IPS-18c (cell line): ENCODE results near the gene SIDT1.

Experiments used
- H3K4me3 ChIP-seq: 2 replicates; pipeline ENCODE4 v1.7.0; 2013; ENCODE audit warnings: low read depth, mild to moderate bottlenecking, low read length, moderate library complexity; ENCODE audit not compliant: insufficient read depth
- H3K9me3 ChIP-seq: one replicate; pipeline ENCODE4 v1.6.1; 2013; ENCODE audit warnings: mild to moderate bottlenecking, low read length, moderate library complexity; ENCODE audit not compliant: control insufficient read depth, insufficient read depth

Gene SIDT1

DNA sequence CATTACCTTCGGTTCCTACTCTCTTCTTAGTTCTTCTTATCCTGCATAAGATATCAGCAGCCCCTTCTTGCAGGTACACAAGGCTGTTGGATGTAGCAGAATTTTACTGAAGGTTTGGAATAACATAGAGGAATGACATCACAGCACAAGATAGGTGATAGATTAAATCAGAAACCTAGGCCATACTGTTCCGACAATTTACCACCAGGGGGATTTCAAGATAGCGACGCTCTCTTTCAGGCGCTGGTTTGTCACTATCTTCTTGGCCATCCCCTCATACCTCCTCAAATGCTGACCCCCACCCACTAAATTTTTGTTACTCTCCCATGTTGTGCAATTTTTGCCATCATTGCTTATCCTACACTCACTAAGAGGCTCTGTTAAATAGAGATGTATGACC is 3.5 kb downstream of the SIDT1 start:
- Histone ChIP-seq H3K4me3 (no peak overlapping the region), H3K9me3 (no peaks in the 10 kb centered on the region)

DNA sequence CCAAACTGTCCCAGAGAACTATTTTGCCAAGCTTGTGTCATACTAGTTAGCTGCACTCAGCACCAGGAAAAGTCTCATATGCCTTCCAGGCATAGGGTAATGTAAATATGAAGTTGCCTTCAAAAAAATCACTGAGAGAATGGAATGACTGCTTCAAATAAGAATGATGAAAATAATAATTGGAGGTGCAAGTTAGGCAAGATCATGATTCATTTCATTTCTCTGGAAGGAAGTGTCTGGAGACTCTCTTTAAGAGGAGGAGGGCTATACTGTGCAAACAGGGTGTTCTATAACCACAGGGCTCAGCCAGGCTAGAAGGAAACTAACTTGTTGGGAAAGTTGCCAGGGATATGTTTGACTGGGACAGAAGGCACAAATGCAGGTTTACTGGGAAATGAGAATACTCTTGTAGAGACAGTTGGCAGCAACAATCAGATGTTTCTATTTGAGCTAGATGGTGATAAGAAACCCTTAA is 4.3 kb downstream of the SIDT1 start:
- Histone ChIP-seq H3K4me3 (no peak overlapping the region), H3K9me3 (peaks cover under 1% of the 10 kb centered on the region)

DNA sequence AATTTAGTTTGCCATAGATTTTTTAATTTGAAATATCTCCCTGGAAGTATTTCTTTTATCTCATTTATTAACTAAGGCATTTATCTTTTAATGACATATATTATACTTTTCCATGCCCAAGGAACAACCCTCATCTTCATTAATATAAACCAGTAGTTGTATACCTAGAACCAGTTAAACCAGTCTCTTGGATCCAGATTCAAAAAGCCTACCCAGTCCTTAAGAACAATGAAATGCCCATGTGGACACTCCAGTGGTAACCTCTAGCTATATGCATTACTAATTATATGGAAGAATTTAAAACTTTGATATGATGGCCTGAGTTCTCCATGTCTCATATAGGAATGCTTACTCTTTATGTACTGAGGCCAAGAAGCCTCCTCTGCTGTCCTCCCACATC is 4.8 kb downstream of the SIDT1 start:
- H3K4me3 ChIP-seq, result no peak overlapping the region
- H3K9me3 ChIP-seq, result peaks cover 2% of the 10 kb centered on the region

DNA sequence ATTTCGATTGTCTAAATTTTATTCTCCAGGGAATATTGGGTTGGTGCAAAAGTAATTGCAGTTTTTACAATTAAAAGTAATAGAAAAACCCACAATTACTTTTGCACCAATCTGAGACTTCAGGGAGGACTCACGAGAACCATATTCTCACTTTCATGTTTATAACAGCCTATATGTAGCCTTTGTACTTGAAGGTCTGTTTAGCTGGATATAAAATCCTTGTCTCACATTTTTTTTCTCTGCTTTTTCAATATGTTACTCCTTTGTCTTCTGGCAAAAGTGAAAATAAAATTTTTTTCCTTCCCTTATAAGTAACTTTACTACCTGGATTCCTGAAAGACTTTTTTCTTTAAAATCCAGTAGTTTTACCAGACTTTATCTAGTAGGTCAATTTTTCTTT is 9.2 kb downstream of the SIDT1 start:
- no peak overlapping the region for H3K4me3 ChIP-seq
- H3K9me3 ChIP-seq, result peaks cover 2% of the 10 kb centered on the region

DNA sequence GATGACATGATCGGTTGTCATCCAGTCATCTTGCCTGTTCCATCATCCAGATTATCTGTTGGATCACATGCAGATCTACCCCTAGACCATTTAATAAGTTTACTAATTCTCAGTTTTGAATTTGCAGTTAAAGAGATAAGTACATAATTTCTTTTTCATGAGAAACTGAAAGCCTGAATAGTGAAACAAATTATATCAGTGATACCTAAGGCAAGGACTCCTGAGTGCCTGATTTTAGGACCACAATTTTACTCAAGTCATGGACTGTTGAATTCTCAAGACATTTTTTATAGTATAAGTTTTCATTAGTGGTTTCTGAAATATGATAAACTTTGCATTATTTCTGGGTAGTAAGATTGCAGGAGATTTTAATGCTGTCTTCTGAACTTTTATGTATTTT is 13.2 kb downstream of the SIDT1 start:
- H3K4me3 ChIP-seq, result no peak overlapping the region

DNA sequence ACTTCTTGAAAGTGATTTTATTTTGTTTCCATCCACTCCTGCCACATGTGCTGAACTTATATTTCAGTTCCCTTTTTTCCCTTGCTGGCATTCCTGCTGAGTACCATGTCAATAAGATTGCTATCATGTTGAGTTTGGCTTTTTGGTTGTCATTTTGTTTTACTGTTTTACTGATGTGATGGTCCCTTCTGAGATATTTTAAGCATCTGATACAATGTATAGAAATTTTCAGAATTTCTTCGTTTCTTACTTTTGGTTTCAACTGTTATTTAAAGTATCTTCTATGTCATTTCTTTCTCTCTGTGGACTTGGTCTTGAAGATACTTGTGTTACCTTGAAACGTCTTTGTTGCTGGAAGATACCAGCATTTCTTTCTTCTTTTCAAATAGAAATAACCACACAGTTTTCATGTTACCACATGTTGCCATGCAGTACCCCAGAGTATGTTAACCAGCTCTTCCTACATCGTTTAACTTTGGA is 14.1 kb downstream of the SIDT1 start:
- H3K9me3 ChIP-seq, result peaks cover 2% of the 10 kb centered on the region
- no peak overlapping the region for H3K4me3 ChIP-seq

More for the DNA sequence above, 13.2 kb downstream of the SIDT1 start:
- H3K9me3 ChIP-seq, result peaks cover 2% of the 10 kb centered on the region

DNA sequence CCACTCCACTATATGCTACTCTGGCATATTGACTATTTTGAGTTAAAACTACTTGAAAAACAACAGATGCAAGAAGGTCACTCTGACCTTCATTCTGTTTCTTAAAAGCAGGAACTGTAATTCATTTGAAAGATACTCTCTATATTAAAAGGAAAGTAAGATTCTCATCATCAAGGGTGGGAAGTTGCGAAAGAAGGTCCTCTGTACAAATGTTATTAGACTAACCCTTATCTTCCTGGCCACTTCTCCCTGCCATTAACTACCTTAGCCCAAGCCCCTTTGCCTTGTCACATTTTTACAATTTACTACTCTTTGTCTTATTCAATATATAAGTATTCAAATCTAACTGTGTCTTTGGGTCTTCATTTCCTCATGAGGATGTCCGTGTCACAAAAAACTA is 16.1 kb downstream of the SIDT1 start:
- no peak overlapping the region for H3K4me3 ChIP-seq
- H3K9me3 ChIP-seq, result no peaks in the 10 kb centered on the region

DNA sequence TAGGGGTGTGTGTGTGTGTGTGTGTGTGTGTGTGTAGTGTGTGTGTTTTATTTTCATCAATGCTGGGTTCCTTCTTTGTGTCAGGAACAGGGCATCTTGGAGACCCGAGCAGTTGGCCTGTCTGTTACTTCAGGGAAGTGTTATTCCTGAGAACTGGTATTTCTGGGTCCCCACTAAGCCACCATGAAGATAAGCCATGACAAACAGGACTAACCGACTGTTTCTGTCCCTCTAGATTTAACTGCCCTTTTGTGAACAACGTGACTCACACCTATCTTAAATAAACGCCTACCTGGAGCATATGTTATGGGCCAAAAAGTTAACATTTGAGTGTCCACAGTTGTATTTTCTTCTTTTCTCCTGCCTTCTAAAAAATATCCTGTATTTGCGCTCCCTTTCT is 19.5 kb downstream of the SIDT1 start:
- Histone ChIP-seq H3K9me3 (no peaks in the 10 kb centered on the region), H3K4me3 (no peak overlapping the region)

DNA sequence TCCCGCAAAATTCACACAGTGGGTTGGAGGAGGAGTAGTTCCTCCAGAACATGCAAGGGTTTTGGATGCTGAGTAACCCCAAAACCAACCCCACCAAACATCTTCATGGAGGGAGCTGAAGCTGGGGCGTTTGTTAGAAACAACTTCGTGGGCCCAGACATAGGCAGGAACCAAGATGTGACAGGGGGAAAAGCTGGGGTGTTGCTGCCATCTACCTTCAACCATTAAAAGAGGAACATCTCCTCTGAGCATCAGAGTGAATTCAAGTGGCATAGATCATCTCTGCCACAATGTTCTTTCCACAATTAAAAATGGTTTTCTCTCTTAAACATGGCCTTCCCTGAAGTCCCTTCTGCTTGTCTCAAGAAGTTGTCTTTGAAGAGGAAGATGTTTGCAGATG is 20.5 kb downstream of the SIDT1 start:
- H3K4me3 ChIP-seq, result no peak overlapping the region
- no peaks in the 10 kb centered on the region for H3K9me3 ChIP-seq

DNA sequence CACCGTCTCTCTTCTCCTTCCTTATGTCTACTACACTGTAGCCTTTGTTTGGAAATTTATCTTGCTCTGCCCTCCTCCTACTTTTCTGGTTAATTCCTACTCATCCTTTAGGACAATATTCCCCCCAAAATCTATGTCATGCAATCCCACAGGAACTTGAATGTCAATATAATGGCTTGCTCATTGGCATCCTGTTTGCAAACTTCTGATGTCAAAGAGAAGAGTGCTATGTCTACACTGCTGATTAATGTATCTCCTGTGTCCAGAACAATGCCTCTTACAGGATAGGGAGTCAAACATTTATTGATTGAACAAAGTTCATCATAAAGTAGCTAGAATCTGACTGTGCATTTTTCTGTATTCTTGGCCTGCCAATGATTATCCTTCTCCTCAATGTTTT is 22.8 kb downstream of the SIDT1 start:
- no peaks in the 10 kb centered on the region for H3K9me3 ChIP-seq

DNA sequence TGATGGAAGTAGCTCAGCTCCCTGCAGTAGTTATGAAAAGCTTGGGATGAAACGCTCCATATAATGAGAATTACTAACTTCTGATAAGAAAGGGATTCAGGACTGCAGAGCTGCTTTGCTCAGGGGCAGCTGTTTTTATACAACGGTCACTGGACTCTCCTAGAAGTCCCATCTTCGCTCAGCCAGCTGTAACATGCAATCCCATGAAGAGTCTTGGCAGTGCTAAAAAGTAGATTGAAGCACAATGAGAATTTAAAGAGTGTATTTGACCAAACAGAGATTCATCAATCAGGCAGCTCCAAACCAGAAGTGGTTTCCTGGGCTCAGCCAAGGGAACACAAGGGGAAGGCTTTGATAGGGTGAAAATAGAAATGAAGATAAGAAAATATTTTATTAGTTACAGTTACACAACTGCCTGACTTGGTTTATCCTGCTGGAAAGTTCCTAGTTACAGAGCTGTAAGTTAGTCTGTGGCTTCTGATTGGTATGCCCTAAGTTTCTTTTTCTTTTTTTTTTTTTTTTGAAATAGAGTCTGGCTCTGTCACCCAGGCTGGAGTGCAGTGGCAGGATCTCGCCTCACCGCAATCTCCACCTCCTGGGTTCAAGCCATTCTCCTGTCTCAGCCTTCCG is 24.1 kb downstream of the SIDT1 start:
- Histone ChIP-seq H3K4me3 (no peak overlapping the region), H3K9me3 (no peaks in the 10 kb centered on the region)

More for the DNA sequence above, 22.8 kb downstream of the SIDT1 start:
- no peak overlapping the region for H3K4me3 ChIP-seq

DNA sequence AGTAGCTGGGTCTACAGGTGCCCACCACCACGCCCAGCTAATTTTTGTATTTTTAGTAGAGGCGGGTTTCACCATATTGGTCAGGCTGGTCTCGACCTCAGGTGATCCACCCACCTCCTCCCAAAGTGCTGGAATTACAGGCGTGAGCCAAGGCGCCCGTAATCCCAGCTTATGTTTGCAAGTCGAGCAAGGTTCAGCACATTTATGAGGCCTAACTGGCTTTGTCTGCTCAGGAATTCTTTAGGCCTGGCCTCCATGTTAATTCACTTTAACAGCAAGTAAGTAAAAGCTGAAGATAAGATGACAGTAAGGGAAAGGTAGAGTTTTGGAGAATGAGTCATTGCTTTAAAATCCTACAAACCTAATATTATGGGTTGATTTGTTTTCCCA is 24.6 kb downstream of the SIDT1 start:
- Histone ChIP-seq H3K4me3 (no peak overlapping the region), H3K9me3 (no peaks in the 10 kb centered on the region)

DNA sequence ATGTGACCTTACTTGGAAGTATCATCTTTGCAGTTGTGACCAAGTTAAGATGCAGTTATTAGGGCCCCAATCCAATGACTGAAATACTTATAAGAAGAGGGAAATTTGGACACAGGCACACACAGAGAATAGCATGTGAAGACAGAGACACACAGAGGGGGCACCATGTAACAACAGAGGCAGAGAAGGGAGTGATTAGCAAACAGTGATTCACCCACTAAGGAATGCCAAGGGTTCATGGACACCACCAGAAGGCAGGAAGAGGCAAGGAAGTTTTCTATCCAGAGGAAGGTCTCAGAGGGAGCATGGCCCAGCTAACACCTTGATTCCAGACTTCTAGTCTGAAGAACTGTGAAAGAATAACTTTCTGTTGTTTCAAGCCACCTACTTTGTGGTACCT is 25.0 kb downstream of the SIDT1 start:
- no peak overlapping the region for H3K4me3 ChIP-seq
- H3K9me3 ChIP-seq, result no peaks in the 10 kb centered on the region

DNA sequence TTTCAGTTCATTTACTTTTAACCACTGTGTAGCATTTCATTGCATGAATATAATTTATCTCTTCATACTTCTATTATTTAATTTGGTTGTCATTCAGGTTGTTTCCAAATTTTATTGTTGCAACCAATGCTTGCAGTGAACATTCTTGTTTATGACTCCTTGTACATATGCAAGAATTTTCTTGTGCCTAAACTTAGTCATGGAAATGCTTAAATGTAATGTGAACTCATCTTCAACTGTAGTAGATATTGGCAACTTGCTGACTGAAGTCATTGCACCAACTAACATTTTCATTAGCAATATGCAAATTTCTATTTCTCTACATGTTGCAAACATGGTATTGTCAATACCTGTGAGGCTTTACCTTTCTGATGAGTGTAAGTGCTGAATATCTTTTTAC is 26.7 kb downstream of the SIDT1 start:
- Histone ChIP-seq H3K9me3 (no peaks in the 10 kb centered on the region), H3K4me3 (no peak overlapping the region)

DNA sequence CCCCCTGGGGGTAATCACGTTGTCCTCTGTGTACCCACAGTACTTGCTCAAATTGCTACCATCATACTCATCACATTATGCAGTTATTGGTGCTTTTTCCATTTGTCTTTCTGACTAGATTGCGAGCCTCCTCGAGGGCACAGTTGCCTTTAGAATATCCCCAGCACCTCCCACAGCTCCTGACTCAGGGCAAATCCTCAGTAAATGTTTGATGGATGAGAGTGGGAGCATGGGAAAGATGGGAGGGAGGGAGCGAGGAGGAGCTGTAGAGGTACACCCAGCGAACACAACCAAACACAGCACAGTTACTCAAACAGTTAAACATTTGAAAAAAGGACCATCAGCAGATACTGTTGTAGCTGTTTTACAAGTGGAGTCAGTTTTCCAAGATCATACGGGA is 27.9 kb downstream of the SIDT1 start:
- Histone ChIP-seq H3K4me3 (no peak overlapping the region), H3K9me3 (no peaks in the 10 kb centered on the region)

DNA sequence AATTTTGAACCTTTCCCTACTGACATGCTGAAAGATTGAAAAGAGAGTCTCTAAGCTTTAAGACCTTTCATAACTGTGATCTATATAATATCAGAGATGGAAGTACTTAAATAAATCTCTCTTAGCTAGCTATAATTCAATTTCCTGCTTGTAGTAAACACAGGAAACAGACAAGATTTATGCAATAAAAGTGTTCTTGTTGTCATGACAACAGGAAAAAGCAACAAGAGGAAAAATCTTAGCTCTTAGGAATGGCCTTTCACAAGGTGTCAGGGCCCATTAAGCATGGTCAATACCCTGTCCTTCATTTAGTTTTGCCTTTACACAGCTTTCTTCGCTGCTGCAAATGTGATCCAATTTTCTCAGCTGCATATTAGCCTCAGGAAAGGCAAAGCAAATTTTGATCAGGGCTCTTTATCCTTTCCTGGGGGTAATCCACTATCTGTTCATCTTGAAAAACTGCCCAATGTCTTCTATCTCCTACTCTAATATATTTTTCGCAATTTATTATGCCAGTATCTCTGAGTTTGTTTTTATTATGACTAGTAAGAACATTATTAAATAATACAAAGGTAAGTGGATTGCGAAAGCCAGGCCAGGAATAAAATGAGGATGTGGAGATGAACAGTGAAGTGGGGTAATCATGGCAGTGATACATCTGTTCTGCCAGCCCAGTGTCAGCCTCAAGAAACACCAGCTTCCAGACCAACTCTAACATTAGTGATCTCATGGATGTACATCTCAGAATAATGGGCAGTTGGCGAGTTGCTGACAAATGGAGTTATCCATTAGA is 28.7 kb downstream of the SIDT1 start:
- no peaks in the 10 kb centered on the region for H3K9me3 ChIP-seq
- H3K4me3 ChIP-seq, result no peak overlapping the region

DNA sequence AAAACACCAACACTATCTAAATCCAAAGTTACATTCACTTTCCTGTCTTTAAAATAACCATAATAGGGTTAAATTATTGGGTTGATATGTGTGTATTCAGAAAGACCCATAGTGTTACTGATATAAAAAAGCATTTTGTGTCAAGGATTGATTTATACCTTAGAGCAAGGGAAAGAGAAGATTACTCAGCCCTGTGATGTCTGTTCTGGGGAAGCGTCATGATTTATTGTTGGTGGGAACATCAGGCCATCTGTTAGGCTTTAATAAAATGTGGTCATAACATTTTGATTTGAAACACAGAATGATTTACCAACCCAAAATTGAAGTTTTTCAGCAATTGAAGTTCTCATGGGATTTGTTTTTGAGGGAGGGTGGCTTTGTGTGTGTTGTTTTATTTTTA is 33.2 kb downstream of the SIDT1 start:
- H3K4me3 ChIP-seq, result no peak overlapping the region
- H3K9me3 ChIP-seq, result no peaks in the 10 kb centered on the region

DNA sequence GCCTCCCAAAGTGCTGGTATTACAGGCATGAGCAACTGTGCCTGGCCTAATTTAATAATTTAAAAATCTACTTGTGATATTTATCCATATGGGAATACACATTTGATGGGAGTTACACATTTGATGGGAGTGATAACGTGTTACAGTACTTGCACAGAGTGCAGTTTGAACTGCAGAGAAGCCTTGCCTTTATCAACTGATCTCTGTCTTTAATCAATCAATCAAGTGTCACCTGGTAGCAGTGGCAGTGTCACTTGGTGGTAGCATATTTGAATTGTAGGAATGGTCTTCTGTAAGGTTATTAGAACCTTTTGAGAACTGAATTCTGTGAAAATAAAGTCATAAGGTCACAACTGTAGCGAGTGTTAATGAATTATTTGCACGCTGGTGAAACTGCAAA is 37.8 kb downstream of the SIDT1 start:
- H3K9me3 ChIP-seq, result no peaks in the 10 kb centered on the region

More for the DNA sequence above, 37.8 kb downstream of the SIDT1 start:
- no peak overlapping the region for H3K4me3 ChIP-seq
